ENCODE results near the gene DNAH14. TPM values are rescaled to one million over a fixed set of nuclear protein-coding genes. Genes with fewer than 3 reads are reported as not detected.

DNAH14 gene
- total RNA-seq, 1 experiment from 2014 or later, result 57.3 TPM

DNA sequence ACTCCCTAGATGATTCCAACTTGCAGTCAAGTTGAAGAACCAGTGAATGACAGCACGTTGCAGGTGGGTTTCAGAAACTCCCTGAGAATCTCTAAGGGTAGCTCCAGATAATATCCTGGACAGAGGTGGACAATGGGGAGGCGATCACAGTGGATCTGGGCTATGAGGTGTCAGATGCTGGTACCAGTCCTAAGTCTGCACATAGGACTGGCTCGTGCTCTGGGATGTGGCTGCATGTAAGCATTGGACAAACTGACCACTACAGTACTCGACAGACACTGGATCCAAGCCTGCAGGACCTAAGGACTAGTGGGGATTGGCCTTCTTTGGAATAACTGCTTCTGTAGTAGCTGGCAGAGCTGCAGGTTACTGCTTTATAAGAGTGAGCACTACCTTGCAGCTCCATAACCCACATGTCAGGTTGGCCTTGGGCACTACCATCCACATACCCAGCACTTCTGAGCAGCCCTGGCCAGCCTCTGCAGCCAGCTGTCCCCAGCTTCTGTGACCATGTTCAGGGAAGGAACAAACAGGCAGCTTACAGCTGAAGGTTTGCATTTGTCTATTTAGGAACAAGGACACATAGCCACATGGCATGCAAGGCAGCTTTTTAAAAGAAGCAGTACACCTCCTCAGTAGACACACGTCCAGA, 33.2 kb upstream of the DNAH14 start:
- intact Hi-C loops (cut with micrococcal nuclease; ENCODE audit: unreplicated experiment), result no loop called here
- BruUV-seq (replicated peaks), result no TSS peak
- H3K4me1 ChIP-seq, result no peaks in the 10 kb centered on the region
- no peaks in the 10 kb centered on the region for H3K27me3 ChIP-seq (replicated peaks; ENCODE audit: control insufficient read depth, insufficient read depth, low read length)
- H3K9me3 Mint-ChIP-seq (ENCODE audit: unreplicated experiment), result no peaks in the 10 kb centered on the region
- TF ChIP-seq, protein P1, sequence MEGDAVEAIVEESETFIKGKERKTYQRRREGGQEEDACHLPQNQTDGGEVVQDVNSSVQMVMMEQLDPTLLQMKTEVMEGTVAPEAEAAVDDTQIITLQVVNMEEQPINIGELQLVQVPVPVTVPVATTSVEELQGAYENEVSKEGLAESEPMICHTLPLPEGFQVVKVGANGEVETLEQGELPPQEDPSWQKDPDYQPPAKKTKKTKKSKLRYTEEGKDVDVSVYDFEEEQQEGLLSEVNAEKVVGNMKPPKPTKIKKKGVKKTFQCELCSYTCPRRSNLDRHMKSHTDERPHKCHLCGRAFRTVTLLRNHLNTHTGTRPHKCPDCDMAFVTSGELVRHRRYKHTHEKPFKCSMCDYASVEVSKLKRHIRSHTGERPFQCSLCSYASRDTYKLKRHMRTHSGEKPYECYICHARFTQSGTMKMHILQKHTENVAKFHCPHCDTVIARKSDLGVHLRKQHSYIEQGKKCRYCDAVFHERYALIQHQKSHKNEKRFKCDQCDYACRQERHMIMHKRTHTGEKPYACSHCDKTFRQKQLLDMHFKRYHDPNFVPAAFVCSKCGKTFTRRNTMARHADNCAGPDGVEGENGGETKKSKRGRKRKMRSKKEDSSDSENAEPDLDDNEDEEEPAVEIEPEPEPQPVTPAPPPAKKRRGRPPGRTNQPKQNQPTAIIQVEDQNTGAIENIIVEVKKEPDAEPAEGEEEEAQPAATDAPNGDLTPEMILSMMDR (IDR thresholded peaks at IDR 0.05; ENCODE audit: insufficient read depth in 1 of 2, low read depth in 1 of 2, low read length in 1 of 2, severe bottlenecking in 1 of 2, unreplicated experiment in 1 of 2), result no peak
- H3K27ac Mint-ChIP-seq (ENCODE audit: unreplicated experiment), result no peak overlapping the region
- no peak overlapping the region for H3K4me3 Mint-ChIP-seq (ENCODE audit: unreplicated experiment)
- H3K4me3 ChIP-seq (ENCODE audit: low read depth, low read length), result no peak overlapping the region
- H3K36me3 Mint-ChIP-seq (ENCODE audit: insufficient read depth, unreplicated experiment), result no peaks in the 10 kb centered on the region
- ChIA-PET POLR2A (no interaction called here), CTCF (interaction anchor here (2.1 kb wide), 1 partner anchor 26 kb away, joined by 23 read pairs; no protein-coding TSS in a partner anchor)
- H3K9me3 ChIP-seq, result no peaks in the 10 kb centered on the region
- no peaks in the 10 kb centered on the region for H3K27me3 Mint-ChIP-seq (ENCODE audit: insufficient read depth, unreplicated experiment)
- no peaks in the 10 kb centered on the region for H3K36me3 ChIP-seq (ENCODE audit: control insufficient read depth, insufficient read depth, low read length)
- DNase-seq, result no peak
- H3K4me1 Mint-ChIP-seq (ENCODE audit: low read depth, unreplicated experiment), result no peaks in the 10 kb centered on the region

DNA sequence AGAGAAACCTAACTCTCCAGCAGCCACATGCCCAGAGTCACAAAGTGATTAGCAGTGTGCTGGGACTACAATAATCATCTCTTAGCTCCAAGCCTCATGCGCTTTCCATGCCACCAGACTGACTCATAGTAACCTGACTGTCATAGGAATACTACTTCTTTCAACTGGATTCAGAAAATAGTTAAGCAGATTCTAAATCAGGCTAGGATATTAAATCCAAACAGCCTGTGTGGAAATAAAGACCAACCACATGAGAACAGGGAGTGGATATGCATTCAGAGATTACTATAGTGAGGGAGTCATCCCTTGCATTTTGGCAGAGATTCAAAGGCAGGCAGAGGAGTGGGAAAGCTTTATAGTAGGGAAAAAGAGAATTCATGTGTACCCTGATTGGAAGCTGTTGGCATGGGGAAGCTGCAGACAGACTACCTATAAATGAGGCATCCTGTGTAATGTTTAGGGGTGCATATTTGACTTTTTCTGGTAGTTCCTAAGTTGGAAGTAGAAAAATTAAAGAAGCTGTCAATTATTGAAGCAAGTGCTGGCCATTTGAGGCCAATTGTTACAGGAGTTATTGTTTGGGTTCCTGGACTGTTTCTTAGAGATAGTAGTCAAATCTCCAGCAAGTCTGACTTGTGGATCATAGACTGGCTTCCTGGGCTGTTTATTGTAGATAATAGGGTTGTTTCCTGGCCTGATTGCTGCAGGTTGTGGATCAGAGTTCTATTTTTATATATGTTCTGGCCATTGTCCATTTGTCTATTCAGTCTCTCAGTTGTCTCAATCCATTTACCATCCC, 31.7 kb upstream of the DNAH14 start:
- CTCF ChIA-PET, result no interaction called here
- Mint-ChIP-seq H3K36me3 (ENCODE audit: insufficient read depth, unreplicated experiment) (no peaks in the 10 kb centered on the region), H3K27me3 (ENCODE audit: insufficient read depth, unreplicated experiment) (no peaks in the 10 kb centered on the region), H3K27ac (ENCODE audit: unreplicated experiment) (no peak overlapping the region), H3K4me3 (ENCODE audit: unreplicated experiment) (no peak overlapping the region), H3K4me1 (ENCODE audit: low read depth, unreplicated experiment) (no peaks in the 10 kb centered on the region), H3K9me3 (ENCODE audit: unreplicated experiment) (no peaks in the 10 kb centered on the region)
- H3K9me3 ChIP-seq, result no peaks in the 10 kb centered on the region
- intact Hi-C loops (cut with micrococcal nuclease; ENCODE audit: unreplicated experiment), result no loop called here
- TF ChIP-seq, protein P1 (IDR thresholded peaks at IDR 0.05; ENCODE audit: insufficient read depth in 1 of 2, low read depth in 1 of 2, low read length in 1 of 2, severe bottlenecking in 1 of 2, unreplicated experiment in 1 of 2), result no peak
- no peaks in the 10 kb centered on the region for H3K4me1 ChIP-seq
- no peaks in the 10 kb centered on the region for H3K36me3 ChIP-seq (ENCODE audit: control insufficient read depth, insufficient read depth, low read length)
- no peak overlapping the region for H3K4me3 ChIP-seq (ENCODE audit: low read depth, low read length)
- no TSS peak for BruUV-seq (replicated peaks)
- H3K27me3 ChIP-seq (replicated peaks; ENCODE audit: control insufficient read depth, insufficient read depth, low read length), result no peaks in the 10 kb centered on the region
- DNase-seq, result no peak
- POLR2A ChIA-PET, result no interaction called here

DNA sequence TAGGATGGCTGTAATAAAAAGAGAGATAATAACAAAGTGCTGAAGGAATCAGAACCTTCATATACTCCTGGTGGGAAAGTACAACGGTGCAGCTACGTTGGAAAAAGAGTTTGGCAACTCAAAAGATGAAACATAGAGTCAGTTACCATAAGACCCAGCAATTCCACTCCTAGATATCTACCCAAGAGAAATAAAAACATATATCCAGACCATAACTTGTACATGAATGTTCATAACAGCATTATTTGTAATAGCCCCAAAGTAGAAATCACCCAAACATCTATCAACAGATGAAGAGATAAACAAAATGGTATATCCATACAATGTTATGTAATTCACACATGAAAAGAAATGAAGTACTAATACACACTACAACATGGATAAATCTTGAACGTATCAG, 30.5 kb upstream of the DNAH14 start:
- intact Hi-C loops (cut with micrococcal nuclease; ENCODE audit: unreplicated experiment), result no loop called here
- POLR2A ChIA-PET, result no interaction called here
- H3K4me3 Mint-ChIP-seq (ENCODE audit: unreplicated experiment), result no peak overlapping the region
- no peaks in the 10 kb centered on the region for H3K36me3 Mint-ChIP-seq (ENCODE audit: insufficient read depth, unreplicated experiment)
- TF ChIP-seq, protein P1 (IDR thresholded peaks at IDR 0.05; ENCODE audit: insufficient read depth in 1 of 2, low read depth in 1 of 2, low read length in 1 of 2, severe bottlenecking in 1 of 2, unreplicated experiment in 1 of 2), result no peak
- no peak overlapping the region for H3K27ac Mint-ChIP-seq (ENCODE audit: unreplicated experiment)
- Histone ChIP-seq H3K27me3 (replicated peaks; ENCODE audit: control insufficient read depth, insufficient read depth, low read length) (no peaks in the 10 kb centered on the region), H3K36me3 (ENCODE audit: control insufficient read depth, insufficient read depth, low read length) (no peaks in the 10 kb centered on the region), H3K4me1 (no peaks in the 10 kb centered on the region), H3K9me3 (no peaks in the 10 kb centered on the region), H3K4me3 (ENCODE audit: low read depth, low read length) (no peak overlapping the region)
- H3K9me3 Mint-ChIP-seq (ENCODE audit: unreplicated experiment), result no peaks in the 10 kb centered on the region
- no peak for DNase-seq
- no peaks in the 10 kb centered on the region for H3K4me1 Mint-ChIP-seq (ENCODE audit: low read depth, unreplicated experiment)
- CTCF ChIA-PET, result no interaction called here
- no peaks in the 10 kb centered on the region for H3K27me3 Mint-ChIP-seq (ENCODE audit: insufficient read depth, unreplicated experiment)
- no TSS peak for BruUV-seq (replicated peaks)

All from Caco-2 (cell line).